LNCaP clone FGC (cell line): Measurements from ENCODE around the gene CTSA.

Source experiments
- DNase-seq: peaks from one replicate; pipeline ENCODE4 v3.0.0-alpha.2; 2011; ENCODE audit warnings: low read depth
- H3K4me3 ChIP-seq: 2 replicates; pipeline ENCODE4 v1.5.1; 2011; ENCODE audit warnings: mild to moderate bottlenecking, low read depth, low read length, control low read depth
- TF ChIP-seq, protein P1 (sequence below): IDR thresholded peaks from 2 replicates; pipeline ENCODE4 v1.5.1; 2012; ENCODE audit warnings: mild to moderate bottlenecking; ENCODE audit not compliant: control insufficient read depth, insufficient read depth; ENCODE audit errors: extremely low read depth

Gene CTSA

DNA sequence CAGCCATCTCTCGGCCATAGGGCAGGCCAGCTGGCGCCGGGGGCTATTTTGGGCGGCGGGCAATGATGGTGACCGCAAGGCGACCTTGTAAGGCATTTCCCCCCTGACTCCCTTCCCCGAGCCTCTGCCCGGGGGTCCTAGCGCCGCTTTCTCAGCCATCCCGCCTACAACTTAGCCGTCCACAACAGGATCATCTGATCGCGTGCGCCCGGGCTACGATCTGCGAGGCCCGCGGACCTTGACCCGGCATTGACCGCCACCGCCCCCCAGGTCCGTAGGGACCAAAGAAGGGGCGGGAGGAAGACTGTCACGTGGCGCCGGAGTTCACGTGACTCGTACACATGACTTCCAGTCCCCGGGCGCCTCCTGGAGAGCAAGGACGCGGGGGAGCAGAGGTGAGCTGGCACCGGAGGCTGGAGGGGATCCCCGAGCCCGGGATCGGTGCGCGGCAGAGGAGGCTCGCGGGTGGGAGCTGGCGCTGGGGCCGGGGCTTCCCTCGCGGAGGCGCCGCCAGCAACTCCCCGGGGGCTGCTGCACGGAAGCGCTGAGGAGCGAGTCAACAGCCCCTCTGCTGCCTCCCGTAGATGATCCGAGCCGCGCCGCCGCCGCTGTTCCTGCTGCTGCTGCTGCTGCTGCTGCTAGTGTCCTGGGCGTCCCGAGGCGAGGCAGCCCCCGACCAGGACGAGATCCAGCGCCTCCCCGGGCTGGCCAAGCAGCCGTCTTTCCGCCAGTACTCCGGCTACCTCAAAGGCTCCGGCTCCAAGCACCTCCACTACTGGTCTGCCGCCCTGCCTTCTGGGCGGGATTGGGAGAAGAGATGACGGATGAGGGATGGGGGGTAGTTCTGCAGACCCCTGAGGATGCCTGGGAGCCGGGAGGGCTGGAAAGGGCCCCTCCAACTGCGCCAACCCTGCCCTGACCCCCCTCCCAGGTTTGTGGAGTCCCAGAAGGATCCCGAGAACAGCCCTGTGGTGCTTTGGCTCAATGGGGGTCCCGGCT, at the start of gene CTSA, which contains the start of gene NEURL2:
TSS of gene CTSA (plus strand) at position 351 of the 999 bp plus-strand sequence. CDS start at position 585, 234 bp downstream.
TSS of gene NEURL2 (minus strand) at position 224 of the 999 bp plus-strand sequence. CDS start at position 7, 217 bp downstream.
- TF ChIP-seq, protein P1, sequence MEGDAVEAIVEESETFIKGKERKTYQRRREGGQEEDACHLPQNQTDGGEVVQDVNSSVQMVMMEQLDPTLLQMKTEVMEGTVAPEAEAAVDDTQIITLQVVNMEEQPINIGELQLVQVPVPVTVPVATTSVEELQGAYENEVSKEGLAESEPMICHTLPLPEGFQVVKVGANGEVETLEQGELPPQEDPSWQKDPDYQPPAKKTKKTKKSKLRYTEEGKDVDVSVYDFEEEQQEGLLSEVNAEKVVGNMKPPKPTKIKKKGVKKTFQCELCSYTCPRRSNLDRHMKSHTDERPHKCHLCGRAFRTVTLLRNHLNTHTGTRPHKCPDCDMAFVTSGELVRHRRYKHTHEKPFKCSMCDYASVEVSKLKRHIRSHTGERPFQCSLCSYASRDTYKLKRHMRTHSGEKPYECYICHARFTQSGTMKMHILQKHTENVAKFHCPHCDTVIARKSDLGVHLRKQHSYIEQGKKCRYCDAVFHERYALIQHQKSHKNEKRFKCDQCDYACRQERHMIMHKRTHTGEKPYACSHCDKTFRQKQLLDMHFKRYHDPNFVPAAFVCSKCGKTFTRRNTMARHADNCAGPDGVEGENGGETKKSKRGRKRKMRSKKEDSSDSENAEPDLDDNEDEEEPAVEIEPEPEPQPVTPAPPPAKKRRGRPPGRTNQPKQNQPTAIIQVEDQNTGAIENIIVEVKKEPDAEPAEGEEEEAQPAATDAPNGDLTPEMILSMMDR = no peak
- H3K4me3 ChIP-seq = peak within 1 kb of the TSS; percentile 96
- DNase-seq = peak; percentile 73

DNA sequence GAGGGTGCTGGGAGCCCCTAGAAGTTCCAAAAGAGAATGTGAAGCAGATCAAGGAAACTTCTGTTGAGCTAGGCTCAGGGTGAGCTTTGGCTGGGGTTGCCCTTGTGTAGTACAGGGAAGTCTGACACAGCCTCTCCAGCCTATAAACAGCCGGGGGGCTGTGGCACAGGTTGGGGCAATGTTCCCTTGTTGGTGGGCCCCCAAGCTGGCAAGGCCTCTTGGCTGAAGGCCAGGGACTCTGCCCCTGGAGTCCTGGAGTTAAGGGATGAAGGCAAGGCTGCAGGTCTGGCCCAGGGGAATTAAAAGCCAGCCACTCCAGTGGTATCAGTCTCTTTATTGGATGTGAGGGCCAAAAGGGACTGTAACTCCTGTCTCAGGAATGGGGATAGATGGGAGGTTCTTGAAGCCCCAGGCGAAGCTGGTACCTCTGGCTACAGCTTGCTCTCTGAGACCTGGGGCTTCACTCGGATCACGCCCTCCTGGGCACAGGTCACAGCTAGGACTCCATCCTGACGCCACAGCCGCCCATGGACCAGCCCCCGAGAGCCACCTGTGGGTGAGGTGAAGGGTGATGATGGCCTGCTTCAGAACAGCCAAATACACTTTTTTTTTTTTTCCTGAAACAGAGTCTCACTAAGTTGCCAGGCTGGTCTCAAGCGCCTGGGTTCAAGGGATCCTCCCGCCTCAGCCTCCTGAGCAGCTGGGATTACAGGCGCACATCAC, 49.6 kb upstream of the CTSA start:
- TF ChIP-seq, protein P1 = no peak
- no peak for DNase-seq
- H3K4me3 ChIP-seq = no peak overlapping the region

DNA sequence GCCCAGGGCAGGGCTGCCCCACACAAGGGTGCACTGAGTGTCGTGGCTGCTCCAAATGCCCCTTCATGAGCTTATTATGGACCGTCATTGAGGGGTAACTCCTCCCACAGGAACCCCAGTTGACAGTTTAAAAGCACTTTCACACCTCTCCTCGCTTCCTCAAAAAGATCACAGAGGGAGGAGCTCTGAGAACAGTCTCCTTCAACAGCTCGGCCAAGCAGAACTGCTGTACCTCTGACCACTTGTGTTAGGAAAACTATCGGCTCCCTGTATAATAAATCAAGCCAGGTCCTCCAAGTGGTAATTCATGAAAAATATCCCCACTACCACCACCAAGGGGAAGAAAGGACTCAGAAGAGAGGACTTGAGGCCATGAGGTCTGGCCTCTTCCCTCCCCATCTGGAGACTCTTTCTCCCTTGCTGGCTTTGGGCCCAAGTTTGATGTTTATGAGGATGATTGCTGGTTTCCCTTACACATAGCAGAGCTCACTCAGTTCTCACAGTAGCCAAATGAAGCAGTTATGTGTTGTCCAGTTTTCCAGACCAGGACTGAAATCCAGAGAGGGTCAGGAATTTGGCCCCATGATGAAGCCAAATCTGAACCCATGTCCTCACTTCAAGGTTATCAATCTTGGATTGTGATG, 48.8 kb upstream of the CTSA start:
- H3K4me3 ChIP-seq = no peak overlapping the region
- DNase-seq = no peak
- TF ChIP-seq, protein P1 = no peak

DNA sequence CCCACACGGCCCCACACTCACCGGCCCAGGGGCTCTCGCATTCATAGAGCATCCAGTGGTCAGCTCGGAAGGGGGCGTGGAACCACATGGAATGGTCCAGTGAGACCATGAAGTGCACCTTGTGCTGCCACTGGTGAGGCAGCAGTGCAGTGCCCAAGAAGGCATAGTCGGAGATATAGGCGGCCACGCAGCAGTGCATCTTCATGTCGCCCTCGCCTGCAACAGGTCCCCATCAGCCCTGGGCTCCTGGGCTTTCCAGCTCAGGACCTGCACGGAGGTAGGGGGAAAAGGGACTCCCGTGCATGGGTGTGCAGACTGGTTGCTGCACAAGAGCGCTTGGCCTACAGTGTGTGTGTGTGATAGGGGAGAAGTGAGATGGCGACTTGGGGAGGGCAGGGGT, 47.6 kb upstream of the CTSA start:
- DNase-seq = no peak
- TF ChIP-seq, protein P1 = no peak
- H3K4me3 ChIP-seq = no peak overlapping the region

DNA sequence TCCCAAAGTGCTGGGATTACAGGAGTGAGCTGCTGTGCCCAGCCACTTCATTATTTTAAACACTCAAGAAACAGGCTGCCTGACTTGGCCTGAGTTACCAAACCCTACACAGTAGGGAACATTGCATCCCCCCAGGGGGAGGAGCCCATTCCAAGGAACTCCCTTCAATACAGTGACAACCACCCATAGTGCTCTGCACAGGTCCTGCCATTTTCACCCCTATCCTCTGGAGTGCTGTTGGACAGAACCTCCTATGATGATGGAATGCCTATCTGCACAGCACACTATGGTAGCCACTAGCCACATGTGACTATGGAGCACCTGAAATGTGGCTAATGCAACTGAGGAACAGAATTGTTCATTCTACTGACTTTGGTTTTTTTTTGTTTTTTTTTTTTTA, 45.7 kb upstream of the CTSA start:
- TF ChIP-seq, protein P1 = no peak
- no peak overlapping the region for H3K4me3 ChIP-seq
- no peak for DNase-seq

DNA sequence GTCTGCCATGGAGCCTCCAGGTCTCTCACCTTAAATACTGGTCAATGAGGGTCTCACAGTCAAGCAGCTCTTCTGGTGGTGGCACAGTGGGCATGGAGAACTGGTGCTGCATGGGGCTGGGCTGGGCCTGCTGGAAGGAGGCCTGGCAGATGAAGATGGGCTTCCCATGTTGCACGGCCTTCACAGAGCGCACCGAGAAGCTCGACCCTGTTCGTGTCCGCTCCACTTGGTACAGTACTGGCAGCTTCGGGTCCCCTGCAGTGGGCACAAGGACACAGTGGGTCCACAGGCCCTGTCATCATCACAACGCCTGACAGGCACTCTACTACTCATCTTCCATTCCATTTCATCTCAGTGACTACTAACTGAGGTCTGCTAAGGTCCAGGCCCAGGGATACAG, 42.7 kb upstream of the CTSA start:
- TF ChIP-seq, protein P1 = no peak
- H3K4me3 ChIP-seq = no peak overlapping the region
- DNase-seq = no peak
